ENCODE data around the gene NXPH3.
A peak's percentile ranks its signal among the peaks of the same experiment; 100 is the strongest.
"Not testable (repeated sequence)": the region's sequence is repeated elsewhere in the genome, so short reads cannot be mapped to it uniquely, and the experiment has no call there.

Gene NXPH3

DNA sequence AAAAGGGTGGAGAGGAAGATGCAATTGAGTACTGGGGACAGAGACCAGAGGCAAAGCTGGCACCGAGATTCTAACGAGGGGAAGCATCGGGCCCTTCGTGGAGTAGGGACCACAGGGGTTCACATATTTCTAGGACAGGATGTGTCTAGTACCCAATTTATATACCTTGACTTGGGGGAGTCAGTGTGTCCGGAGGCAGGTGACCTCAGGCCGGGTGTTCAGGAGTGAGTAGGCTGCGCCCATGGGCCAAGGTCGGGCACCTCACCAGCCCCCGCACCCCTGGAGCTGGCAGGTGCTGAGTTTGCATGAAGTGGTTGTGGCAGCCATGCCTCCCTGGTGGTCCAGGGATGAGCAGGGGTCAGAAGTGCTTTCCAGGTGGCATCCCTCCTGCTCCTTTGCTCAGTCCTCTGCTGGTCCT lies 8.6 kb upstream of the NXPH3 start:
- H3K4me3 ChIP-seq (ENCODE audit: low read depth, low read length) = no peak overlapping the region
- no peak for TF ChIP-seq CTCF (IDR thresholded peaks at IDR 0.05; ENCODE audit: borderline replicate concordance, insufficient read depth, low read depth, low read length)

GRCh38 chr17:49567871-49568694 lies 7.6 kb upstream of the NXPH3 start:
- peak overlapping the region; percentile 3 for H3K4me3 ChIP-seq (ENCODE audit: low read depth, low read length)
- peak; percentile 90 for TF ChIP-seq CTCF (IDR thresholded peaks at IDR 0.05; ENCODE audit: borderline replicate concordance, insufficient read depth, low read depth, low read length)

DNA sequence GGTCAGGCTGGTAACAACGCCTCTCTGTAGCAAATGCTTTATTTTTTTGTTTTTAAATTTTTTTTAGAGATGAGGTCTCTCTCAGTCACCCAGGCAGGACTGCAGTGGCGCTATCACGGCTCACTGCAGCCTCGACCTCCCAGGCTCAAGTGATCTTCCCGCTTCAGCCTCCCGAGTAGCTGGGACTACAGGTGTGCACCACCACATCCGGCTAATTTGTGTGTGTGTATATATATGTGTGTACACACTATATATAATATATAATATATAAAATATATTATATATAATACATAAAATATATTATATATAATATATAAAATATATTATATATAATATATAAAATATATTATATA lies 7.0 kb upstream of the NXPH3 start:
- H3K4me3 ChIP-seq (ENCODE audit: low read depth, low read length) = not testable (repeated sequence)

DNA sequence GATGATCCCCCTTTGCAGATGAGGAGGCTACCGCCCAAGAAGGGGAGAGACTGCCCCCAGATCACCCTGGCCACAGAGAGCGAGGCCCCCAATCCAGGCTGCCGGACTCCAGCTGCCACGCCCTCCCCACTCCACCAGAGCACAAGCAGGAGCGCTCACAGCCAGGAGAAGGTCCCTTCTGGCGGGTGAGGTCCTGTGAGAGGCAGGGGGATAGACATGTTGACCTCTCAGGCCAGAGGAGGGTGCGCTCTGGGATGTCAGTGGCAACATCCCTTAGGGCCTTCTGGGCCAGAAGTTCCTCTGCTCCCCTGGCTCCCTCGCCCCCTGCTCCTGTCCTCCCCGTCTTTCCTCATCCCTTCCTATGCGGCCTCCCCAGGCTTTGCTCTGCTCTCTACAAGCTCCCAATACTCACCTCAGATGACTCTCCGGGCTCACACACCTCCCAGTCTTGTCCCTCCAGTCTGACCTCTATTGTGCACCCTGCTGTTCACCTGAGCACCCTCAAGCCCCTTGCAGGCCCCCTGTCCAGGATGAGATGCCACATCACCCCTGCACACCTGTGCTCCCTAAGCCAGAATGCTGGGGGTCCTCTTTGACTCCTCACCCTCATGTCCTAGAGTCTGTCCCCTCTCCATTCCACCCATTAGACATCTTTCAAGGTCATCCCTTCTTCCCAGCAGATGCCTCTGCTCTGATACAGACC lies 5.0 kb upstream of the NXPH3 start:
- no peak for TF ChIP-seq CTCF (IDR thresholded peaks at IDR 0.05; ENCODE audit: borderline replicate concordance, insufficient read depth, low read depth, low read length)
- no peak overlapping the region for H3K4me3 ChIP-seq (ENCODE audit: low read depth, low read length)

DNA sequence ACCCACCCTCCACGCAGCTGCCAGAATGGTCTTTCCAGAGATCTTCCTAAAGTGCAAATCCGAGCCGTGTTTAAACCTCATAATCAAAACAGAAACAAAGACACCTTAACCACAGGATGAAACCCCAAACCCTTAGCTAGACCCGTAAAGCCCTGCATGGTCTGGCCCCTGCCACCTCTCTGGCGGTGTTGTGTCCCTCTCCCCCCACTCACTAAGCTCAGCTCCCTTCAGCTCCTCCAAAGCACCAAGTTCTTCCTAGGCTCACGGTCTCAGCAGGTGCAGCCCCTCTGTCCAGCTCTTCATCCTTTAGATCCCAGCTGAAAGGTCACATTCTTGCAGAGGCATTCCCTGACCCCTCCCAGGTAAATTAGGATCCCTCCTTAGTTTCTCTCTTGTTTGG lies 4.4 kb upstream of the NXPH3 start:
- TF ChIP-seq CTCF (IDR thresholded peaks at IDR 0.05; ENCODE audit: borderline replicate concordance, insufficient read depth, low read depth, low read length) = no peak
- no peak overlapping the region for H3K4me3 ChIP-seq (ENCODE audit: low read depth, low read length)

- no peak for TF ChIP-seq CTCF (IDR thresholded peaks at IDR 0.05; ENCODE audit: borderline replicate concordance, insufficient read depth, low read depth, low read length)
Observed at GRCh38 chr17:49571764-49572163, 3.9 kb upstream of the NXPH3 start.

GRCh38 chr17:49572226-49572625 lies 3.4 kb upstream of the NXPH3 start:
- no peak for TF ChIP-seq CTCF (IDR thresholded peaks at IDR 0.05; ENCODE audit: borderline replicate concordance, insufficient read depth, low read depth, low read length)
- no peak overlapping the region for H3K4me3 ChIP-seq (ENCODE audit: low read depth, low read length)

More at GRCh38 chr17:49571764-49572163, 3.9 kb upstream of the NXPH3 start:
- no peak overlapping the region for H3K4me3 ChIP-seq (ENCODE audit: low read depth, low read length)

Measured in GM12875 (cell line).